DMS153 treated with DMSO at 0.1 percent for 48 hours (cell line): ENCODE data around the gene MARCHF9.
"Not testable (repeated sequence)": the region's sequence is repeated elsewhere in the genome, so short reads cannot be mapped to it uniquely, and the experiment has no call there.

Experiments used
- DNase-seq: peaks from one replicate; lab custom pipeline; 2025; ENCODE audit not compliant: unreplicated experiment; lab: John Stamatoyannopoulos, UW

MARCHF9 gene, protein sequence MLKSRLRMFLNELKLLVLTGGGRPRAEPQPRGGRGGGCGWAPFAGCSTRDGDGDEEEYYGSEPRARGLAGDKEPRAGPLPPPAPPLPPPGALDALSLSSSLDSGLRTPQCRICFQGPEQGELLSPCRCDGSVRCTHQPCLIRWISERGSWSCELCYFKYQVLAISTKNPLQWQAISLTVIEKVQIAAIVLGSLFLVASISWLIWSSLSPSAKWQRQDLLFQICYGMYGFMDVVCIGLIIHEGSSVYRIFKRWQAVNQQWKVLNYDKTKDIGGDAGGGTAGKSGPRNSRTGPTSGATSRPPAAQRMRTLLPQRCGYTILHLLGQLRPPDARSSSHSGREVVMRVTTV

GRCh38 chr12:57754411-57755193 is at the start of gene MARCHF9:
TSS of gene MARCHF9 (plus strand) at chr12:57755103. CDS start at chr12:57755529, 426 bp downstream.
- DNase-seq, result peak; percentile 46

GRCh38 chr12:57707250-57707649 is 47.7 kb upstream of the MARCHF9 start:
- DNase-seq, result no peak

DNA sequence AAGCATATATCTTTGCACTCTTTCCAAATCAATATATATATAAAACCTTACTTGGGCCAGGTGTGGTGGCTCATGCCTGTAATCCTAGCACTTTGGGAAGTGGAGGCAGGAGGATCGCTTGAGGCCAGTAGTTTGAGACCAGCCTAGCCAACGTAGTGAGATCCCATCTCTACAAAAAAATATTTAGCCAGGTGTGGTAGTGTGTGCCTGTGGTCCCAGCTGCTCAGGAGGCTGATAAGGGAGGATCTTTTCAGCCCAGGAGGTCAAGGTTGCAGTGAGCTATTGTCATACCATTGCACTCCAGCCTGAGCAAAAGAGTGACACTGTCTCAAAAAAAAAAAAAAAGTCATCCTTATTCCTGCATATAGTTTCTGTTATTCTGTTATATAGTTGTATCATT is 46.6 kb upstream of the MARCHF9 start:
- no peak for DNase-seq

- DNase-seq, result no peak
These were observed 42.2 kb upstream of the MARCHF9 start for GRCh38 chr12:57712701-57713100.

GRCh38 chr12:57713209-57713608 is 41.7 kb upstream of the MARCHF9 start:
- DNase-seq, result no peak

DNA sequence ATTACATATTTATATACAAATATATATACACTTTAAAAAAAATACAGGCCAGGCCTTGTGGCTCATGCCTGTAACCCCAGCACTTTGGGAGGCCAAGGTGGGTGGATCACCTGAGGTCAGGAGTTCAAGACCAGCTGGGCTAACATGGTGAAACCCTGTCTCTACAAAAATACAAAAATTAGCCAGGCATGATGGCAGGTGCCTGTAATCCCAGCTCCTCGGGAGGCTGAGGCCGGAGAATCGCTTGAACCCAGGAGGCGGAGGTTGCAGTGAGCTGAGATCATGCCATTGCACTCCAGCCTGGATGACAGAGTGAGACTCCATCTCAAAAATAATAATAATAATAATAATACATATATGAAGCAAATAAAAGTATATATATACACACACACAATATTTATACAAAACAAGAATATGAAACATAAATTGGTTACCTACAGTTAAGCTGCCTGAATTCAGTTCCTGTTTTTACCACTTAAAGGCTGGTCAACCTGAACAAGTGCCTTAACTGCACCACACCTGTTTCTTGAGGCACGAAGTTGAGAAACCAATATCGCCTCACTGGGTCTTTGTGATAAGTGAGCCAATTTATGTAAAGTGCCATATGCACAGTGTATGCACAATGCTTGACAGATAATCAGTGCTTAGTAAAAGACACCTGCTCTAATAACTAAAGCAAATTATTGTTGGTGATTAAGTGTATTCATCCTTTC is 39.7 kb upstream of the MARCHF9 start:
- DNase-seq, result not testable (repeated sequence)

DNA sequence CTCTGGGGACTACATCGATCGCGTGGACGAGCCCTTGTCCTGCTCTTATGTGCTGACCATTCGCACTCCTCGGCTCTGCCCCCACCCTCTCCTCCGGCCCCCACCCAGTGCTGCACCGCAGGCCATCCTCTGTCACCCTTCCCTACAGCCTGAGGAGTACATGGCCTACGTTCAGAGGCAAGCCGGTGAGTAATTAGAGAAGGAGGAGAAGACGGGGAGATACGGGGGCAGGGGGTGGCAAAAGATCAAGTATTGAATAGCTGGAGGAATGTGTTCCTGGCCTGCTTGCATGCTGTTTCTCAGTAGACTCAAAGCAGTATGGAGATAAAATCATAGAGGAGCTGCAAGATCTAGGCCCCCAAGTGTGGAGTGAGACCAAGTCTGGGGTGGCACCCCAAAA is 39.1 kb upstream of the MARCHF9 start:
- DNase-seq, result no peak

GRCh38 chr12:57716305-57716704 is 38.6 kb upstream of the MARCHF9 start:
- DNase-seq, result no peak

DNA sequence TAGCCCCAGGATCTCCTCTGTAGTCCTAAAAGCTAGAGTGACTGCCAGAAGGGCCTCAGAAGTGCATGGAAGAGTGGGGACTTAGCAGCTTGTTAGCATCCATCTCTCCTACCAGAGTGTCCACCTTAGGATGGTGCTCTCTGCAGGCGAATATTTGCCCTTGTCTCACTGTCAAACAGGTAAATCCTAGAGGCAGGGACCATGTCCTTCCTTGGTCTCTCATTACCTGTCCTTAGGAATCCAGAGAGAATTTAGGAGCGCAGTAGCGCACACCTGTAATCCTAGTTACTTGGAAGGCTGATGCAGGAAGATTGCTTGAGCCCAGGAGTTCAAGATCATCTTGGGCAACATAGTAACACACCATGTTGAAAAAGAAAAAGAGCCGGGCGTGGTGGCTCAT is 37.8 kb upstream of the MARCHF9 start:
- no peak for DNase-seq

- no peak for DNase-seq
These were observed 36.9 kb upstream of the MARCHF9 start for GRCh38 chr12:57717846-57718640.

GRCh38 chr12:57718641-57719528 is 36.0 kb upstream of the MARCHF9 start:
- DNase-seq, result no peak

GRCh38 chr12:57719777-57720605 is 34.9 kb upstream of the MARCHF9 start:
- no peak for DNase-seq

GRCh38 chr12:57720606-57721595 is 34.0 kb upstream of the MARCHF9 start:
- DNase-seq, result no peak

DNA sequence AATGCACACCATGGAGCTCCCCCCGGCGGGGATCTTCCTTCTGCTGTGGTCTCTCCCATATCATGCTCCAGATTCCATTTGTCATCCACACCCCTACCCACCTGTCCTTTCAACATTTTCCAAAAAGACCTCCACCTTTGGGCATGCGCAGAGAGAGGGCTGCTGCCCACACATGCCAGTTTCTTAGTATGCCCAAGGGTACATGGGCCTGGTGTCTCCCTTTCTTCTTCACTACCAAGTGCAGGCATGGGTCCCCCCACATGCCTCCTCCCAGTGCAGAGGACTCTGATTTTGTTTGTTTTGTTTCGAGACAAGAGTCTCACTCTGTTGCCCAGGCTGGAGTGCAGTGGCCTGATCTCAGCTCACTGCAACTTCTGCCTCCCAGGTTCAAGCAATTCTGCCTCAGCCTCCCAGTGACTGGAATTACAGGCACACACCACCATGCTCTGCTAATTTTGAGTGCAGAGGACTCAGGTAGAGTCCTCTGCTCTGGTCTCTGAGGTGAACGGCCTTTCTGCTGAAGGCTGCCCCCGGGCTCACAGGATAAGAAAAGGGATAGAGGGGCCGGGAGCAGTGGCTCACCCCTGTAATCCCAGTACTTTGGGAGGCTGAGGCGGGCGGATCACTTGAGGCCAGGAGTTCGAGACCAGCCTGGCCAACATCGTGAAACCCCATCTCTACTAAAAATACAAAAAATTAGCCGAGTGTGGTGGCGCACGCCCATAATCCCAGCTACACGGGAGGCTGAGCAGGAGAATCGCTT is 32.9 kb upstream of the MARCHF9 start:
- DNase-seq, result not testable (repeated sequence)

- DNase-seq, result no peak
These were observed 31.9 kb upstream of the MARCHF9 start for GRCh38 chr12:57722716-57723629.

DNA sequence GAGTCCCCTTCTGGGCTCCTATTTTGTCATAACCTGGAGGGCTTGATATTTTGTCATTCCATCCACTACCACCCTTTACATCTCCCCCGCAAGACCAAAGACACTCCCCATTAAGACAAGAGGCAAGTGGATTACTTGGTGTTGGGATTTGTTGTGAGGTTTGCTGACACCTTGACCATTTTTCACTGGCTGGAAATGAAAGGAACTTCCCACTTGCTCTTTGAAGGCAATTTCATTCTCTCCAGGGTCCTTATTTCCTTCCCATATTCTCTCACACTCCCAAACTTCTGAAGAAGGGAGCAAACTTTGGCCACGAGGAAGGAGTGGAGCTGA is 31.3 kb upstream of the MARCHF9 start:
- no peak for DNase-seq
